ENCODE results near the gene SUMO3.

Gene SUMO3

DNA sequence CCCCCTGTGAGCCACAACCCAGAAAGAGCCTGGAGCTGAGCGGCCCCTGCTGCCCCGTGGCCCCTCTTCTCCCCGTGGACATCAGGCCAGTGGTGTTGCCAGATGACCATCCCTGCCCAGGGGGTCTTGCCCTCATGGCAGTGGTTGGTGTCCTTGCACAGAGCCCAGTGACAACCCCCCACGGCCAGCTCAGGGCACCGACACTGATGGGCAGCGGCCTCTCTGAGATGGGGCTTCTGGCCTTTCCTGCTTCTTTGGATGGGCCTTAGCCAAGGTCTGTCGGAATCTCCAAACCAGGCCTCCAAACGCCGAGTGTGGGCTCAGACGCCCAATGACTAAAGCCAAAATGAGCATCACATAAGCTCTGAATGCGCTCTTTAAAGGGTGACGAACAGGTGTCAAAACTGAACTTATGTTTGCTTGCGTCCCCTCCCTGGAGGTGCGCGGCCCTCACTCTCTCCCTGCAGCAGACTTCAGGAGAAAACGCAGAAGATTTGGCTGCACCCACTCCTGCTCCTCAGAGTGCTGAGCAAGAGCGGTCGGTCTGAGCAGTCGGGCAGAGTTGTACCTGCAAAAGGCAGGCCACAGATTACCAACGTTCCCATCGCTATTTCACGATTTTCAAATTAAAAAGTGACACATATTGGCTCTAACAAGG is 58.1 kb downstream of the SUMO3 start:
- DNase-seq (ENCODE audit: insufficient read length, low spot score): no peak
- FAIRE-seq: no peak
- TF ChIP-seq, protein P1, sequence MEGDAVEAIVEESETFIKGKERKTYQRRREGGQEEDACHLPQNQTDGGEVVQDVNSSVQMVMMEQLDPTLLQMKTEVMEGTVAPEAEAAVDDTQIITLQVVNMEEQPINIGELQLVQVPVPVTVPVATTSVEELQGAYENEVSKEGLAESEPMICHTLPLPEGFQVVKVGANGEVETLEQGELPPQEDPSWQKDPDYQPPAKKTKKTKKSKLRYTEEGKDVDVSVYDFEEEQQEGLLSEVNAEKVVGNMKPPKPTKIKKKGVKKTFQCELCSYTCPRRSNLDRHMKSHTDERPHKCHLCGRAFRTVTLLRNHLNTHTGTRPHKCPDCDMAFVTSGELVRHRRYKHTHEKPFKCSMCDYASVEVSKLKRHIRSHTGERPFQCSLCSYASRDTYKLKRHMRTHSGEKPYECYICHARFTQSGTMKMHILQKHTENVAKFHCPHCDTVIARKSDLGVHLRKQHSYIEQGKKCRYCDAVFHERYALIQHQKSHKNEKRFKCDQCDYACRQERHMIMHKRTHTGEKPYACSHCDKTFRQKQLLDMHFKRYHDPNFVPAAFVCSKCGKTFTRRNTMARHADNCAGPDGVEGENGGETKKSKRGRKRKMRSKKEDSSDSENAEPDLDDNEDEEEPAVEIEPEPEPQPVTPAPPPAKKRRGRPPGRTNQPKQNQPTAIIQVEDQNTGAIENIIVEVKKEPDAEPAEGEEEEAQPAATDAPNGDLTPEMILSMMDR (IDR thresholded peaks at IDR 0.05; ENCODE audit: insufficient read depth, missing control alignments): no peak

DNA sequence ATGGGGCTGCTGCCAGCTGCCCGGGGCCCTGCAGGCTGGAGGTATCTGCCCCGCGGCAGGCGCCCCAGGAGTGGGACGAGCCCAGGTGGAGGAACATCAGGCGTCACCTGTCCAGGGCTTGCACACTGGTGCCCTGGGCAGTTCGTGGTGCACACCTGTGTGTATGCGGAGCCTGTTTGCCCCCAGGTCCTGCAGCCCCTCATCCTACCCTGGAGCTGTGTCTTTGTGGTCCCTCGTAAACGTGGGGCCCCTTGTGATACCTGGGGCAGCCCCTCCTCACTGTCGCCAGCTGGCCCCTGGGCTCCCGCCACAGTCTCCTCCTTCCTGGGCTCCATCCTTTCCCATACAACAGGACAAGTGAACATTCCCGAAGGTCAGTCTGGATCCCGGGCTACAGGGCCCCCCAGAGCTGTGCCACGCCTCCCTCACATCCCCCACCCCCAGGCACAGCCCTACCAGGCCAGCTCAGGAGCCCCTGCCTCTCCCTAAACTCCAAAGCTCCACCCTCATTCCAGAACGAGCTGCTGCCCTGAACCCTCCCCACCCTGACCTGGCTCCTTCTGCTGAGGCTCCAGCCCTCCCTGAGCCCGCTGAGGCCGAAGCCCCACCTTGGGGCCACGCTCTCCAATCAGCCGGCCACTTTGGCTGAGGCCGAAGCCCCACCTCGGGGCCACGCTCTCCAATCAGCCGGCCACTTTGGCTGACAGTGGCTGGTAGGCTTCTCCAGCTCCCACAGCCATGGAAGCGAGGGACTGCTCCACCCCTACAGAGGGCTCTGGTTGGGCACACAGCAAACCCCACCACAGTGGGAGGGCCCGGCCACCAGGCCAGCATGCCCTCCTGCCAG is 58.9 kb downstream of the SUMO3 start:
- FAIRE-seq (no peak), DNase-seq (ENCODE audit: insufficient read length, low spot score) (no peak)
- TF ChIP-seq, protein P1 (IDR thresholded peaks at IDR 0.05; ENCODE audit: insufficient read depth, missing control alignments): no peak

DNA sequence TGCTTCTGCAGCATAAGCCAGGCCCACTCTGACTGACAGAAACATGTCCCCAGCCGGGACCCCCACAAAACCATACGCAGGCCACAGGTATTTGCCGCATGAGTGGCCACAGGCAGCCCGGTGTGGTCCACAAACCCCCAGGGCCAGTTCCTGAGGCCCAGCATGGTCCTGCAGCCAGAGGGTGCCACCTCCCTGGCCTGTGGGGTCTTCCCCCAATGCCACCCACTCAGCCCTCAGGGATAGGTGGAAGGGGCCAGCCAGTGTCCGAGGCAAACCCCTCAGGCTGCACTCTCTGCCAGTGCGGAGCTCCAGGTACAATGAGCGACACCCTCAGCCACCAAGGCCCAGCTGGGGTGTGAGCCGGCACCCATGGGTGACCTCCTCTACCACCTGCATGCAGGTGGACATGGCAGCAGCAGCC is 59.7 kb downstream of the SUMO3 start:
- DNase-seq (ENCODE audit: insufficient read length, low spot score) (no peak), FAIRE-seq (no peak)
- TF ChIP-seq, protein P1 (IDR thresholded peaks at IDR 0.05; ENCODE audit: insufficient read depth, missing control alignments): no peak

DNA sequence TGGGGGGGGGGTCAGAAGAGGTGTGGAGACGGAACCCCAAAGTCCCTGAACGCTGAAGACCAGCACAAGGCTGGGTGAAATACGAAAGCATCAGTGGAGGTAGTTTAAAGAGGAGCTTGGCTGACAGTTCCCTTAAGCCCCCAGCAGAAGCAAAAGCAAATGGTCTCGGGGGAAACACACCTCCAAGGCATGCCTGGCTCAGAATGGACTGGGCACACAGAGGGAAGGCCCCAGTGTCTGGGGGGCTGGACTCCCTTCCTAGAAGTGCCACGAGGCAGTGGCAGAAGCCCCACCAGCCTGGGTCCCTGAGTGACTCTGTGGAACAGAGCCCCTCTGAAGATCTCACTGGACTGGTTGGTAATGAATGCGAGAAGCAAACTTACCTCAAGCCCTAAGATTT is 60.1 kb downstream of the SUMO3 start:
- TF ChIP-seq, protein P1 (IDR thresholded peaks at IDR 0.05; ENCODE audit: insufficient read depth, missing control alignments): no peak
- FAIRE-seq (no peak), DNase-seq (ENCODE audit: insufficient read length, low spot score) (no peak)

DNA sequence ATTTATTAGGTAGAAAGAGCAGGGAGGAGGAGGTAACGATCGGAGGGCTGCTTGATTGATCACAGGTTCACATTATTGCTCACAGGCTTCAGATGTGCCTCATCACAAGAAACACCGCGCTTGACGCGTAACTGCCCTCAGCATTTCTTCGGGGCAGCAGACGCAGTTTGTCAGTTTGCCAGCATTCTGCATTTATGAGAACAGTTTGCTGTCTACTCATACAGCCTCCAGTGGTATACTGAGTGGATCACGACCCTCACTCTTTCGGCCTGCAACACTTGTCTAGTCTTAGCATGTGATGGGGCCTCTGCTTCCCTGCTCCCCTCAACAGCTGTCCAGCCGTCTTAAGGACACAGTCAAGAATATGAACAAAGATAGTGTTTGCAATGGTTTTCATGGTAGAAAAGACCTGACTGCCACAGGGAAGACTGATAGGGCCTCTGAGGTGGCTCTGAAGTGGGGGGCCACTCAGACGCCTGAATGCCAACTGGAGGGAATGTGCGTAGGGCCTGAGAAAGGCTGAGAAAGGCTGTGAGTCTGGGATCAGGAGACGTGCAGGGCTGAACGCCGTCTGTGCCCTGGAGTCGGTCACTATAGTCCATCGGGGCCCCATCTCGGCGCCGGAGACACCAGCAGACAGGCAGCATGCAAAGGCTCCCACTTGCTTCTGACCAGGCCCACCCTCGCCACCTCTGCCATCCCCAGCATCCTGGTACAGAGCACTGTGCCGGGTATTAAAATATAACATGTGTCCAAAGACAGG is 61.3 kb downstream of the SUMO3 start:
- TF ChIP-seq, protein P1 (IDR thresholded peaks at IDR 0.05; ENCODE audit: insufficient read depth, missing control alignments): no peak
- FAIRE-seq (no peak), DNase-seq (ENCODE audit: insufficient read length, low spot score) (no peak)
